HepG2 (cell line): ENCODE results near the gene PHF2. TPM values are rescaled to one million over a fixed set of nuclear protein-coding genes. Genes with fewer than 3 reads are reported as not detected.

ENCODE experiments used
- DRAP1 ChIP-seq: IDR thresholded peaks from 2 replicates; pipeline ENCODE4 v1.6.1; 2016; ENCODE audit warnings: missing genetic modification reagents, missing compliant biosample characterization
- GATAD2A ChIP-seq: IDR thresholded peaks from 2 replicates; pipeline ENCODE4 v1.6.1; 2016
- NR2C2 ChIP-seq: sonication (generic); formaldehyde crosslinking; IDR thresholded peaks from 2 replicates; pipeline ENCODE4 v1.4.0; 2020; ENCODE audit warnings: missing genetic modification reagents, mild to moderate bottlenecking, moderate library complexity, borderline replicate concordance
- PCBP2 ChIP-seq: fragments of 200-400 bp; formaldehyde crosslinking; optimal IDR thresholded peaks from 2 replicates; pipeline ENCODE3; 2018; ENCODE audit warnings: low read length, low read depth; ENCODE audit not compliant: poor library complexity, severe bottlenecking
- PHF21A ChIP-seq: sonication (generic); formaldehyde crosslinking; IDR thresholded peaks from 2 replicates; pipeline ENCODE4 v1.5.0; 2020; ENCODE audit warnings: mild to moderate bottlenecking, missing genetic modification reagents
- PHF5A ChIP-seq: IDR thresholded peaks from one replicate; pipeline ENCODE4 v1.6.1; 2018; ENCODE audit warnings: low read depth, missing genetic modification reagents; ENCODE audit not compliant: unreplicated experiment
- SALL1 ChIP-seq: sonication (generic); formaldehyde crosslinking; IDR thresholded peaks from 2 replicates; pipeline ENCODE4 v1.8.0; 2022; ENCODE audit warnings: mild to moderate bottlenecking, missing genetic modification reagents
- SIN3B ChIP-seq: fragments of 150-350 bp; IDR thresholded peaks from 2 replicates; pipeline ENCODE4 v1.6.1; 2014; ENCODE audit warnings: low read length
- SIX4 ChIP-seq: sonication (generic); formaldehyde crosslinking; IDR thresholded peaks from 2 replicates; pipeline ENCODE4 v1.4.0; 2020; ENCODE audit warnings: missing genetic modification reagents
- THAP11 ChIP-seq: IDR thresholded peaks from 2 replicates; pipeline ENCODE4 v1.6.1; 2016; ENCODE audit warnings: missing biosample characterization, missing genetic modification reagents
- ZNF331 ChIP-seq: sonication (generic); formaldehyde crosslinking; IDR thresholded peaks from 2 replicates; pipeline ENCODE4 v1.4.0; 2020; ENCODE audit warnings: missing genetic modification reagents
- ZNF652 ChIP-seq: IDR thresholded peaks from 2 replicates; pipeline ENCODE4 v1.6.1; 2016; ENCODE audit warnings: low read depth, borderline replicate concordance
- ZNF691 ChIP-seq: sonication (generic); formaldehyde crosslinking; IDR thresholded peaks from 2 replicates; pipeline ENCODE4 v1.4.0; 2020; ENCODE audit warnings: missing genetic modification reagents, low read depth, mild to moderate bottlenecking, borderline replicate concordance
- ZNF776 ChIP-seq: sonication (generic); formaldehyde crosslinking; IDR thresholded peaks from 2 replicates; pipeline ENCODE4 v1.4.0; 2020; ENCODE audit warnings: mild to moderate bottlenecking, missing genetic modification reagents
- ZNF878 ChIP-seq: sonication (generic); formaldehyde crosslinking; IDR thresholded peaks from 2 replicates; pipeline ENCODE4 v1.8.1; 2023; ENCODE audit warnings: mild to moderate bottlenecking, missing genetic modification reagents, moderate library complexity
- ZSCAN21 ChIP-seq: sonication (generic); formaldehyde crosslinking; IDR thresholded peaks from 2 replicates; pipeline ENCODE4 v1.8.0; 2022; ENCODE audit warnings: mild to moderate bottlenecking, missing genetic modification reagents, moderate library complexity, borderline replicate concordance
- polyA plus RNA-seq, 8 experiments: library from polyadenylated mRNA; depleted of rRNA in 3 of 8; stranded (reverse) in 7 of 8; unstranded in 1 of 8; fragments of >200 nt; fragmentation: Illumina TruSeq in 4 of 8; extraction: Trizol in 4 of 8; gene quantifications; 2 replicates each; pipeline versions ENCODE4 v1.2.1 to v1.2.3, GENCODE V29; 2011 to 2016; ENCODE audit warnings: low read depth in 4 of 8, missing spikeins in 1 of 8, mixed read lengths in 1 of 8; ENCODE audit not compliant: insufficient read depth in 1 of 8
- total RNA-seq, 5 experiments: library from RNA; depleted of rRNA; stranded (reverse); fragments of >200 nt; fragmentation: Illumina TruSeq; extraction: Trizol; gene quantifications; 2 replicates each; pipeline ENCODE4 v1.2.3, GENCODE V29; 2016; ENCODE audit warnings: low read depth in 1 of 5
- TF ChIP-seq, protein P1 (sequence below): sonication (generic); formaldehyde crosslinking; IDR thresholded peaks from 2 replicates; pipeline ENCODE4 v1.4.0; 2020; ENCODE audit warnings: mild to moderate bottlenecking, missing genetic modification reagents
- TF ChIP-seq, protein P2 (sequence below): sonication (generic); formaldehyde crosslinking; IDR thresholded peaks from 2 replicates; pipeline ENCODE4 v1.4.0; 2020; ENCODE audit warnings: missing genetic modification reagents
- TF ChIP-seq, protein P3 (sequence below): sonication (generic); formaldehyde crosslinking; conservative IDR thresholded peaks from 2 replicates; pipeline ENCODE4 v1.8.0; 2022; ENCODE audit warnings: low read depth, missing genetic modification reagents
- TF ChIP-seq, protein P4 (sequence below): IDR thresholded peaks from 2 replicates; pipeline ENCODE4 v1.6.1; 2012; ENCODE audit warnings: inconsistent platforms

Gene PHF2
- total and polyA plus RNA-seq, 2 of the 13 experiments (the other 11 are each of a cell fraction or from before 2014, with no cell fraction given): 6.6 to 9.1 TPM

DNA sequence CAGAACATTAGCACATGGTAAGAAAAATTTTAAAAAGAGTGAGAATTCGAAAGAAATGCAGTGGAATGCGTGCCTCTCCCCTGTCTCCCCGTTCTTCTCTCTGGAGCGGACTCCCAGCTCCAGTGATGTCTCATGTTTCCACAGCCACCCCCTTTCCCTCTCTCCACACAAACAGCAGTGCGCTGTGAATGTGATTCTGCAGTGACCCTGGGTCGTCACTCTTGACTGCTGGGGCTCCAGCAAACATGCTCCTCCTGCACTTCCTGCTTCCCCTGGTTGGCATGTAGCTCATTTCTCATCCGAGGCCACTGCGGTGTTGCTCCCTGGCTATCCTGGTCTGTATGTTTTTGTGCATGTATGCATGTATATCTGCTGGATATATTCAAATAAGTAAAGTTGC is 13.3 kb downstream of the PHF2 start (continued):
- TF ChIP-seq ZNF691 (CRISPR knock-in tag) (peak; percentile 33; the same call in 1 of the 2 replicates), ZNF652 (CRISPR knock-in tag) (no peak), ZNF878 (no peak), NR2C2 (CRISPR knock-in tag) (0 out of 2 replicates have a peak, but pooled peaks have one; percentile 23), SALL1 (peak; percentile 70), SIX4 (peak; percentile 87), ZNF776 (CRISPR knock-in tag) (no peak), THAP11 (CRISPR knock-in tag) (0 out of 2 replicates have a peak, but pooled peaks have one; percentile 24), PHF21A (CRISPR knock-in tag) (no peak), PCBP2 (no peak), GATAD2A (CRISPR knock-in tag) (peak; percentile 82), ZNF331 (CRISPR knock-in tag) (peak; percentile 71; the same call in 1 of the 2 replicates), DRAP1 (CRISPR knock-in tag) (peak; percentile 69; the same call in 1 of the 2 replicates), SIN3B (no peak), PHF5A (no peak), ZSCAN21 (CRISPR knock-in tag) (no peak; the same call in 1 of the 2 replicates)
- TF ChIP-seq, protein P1, sequence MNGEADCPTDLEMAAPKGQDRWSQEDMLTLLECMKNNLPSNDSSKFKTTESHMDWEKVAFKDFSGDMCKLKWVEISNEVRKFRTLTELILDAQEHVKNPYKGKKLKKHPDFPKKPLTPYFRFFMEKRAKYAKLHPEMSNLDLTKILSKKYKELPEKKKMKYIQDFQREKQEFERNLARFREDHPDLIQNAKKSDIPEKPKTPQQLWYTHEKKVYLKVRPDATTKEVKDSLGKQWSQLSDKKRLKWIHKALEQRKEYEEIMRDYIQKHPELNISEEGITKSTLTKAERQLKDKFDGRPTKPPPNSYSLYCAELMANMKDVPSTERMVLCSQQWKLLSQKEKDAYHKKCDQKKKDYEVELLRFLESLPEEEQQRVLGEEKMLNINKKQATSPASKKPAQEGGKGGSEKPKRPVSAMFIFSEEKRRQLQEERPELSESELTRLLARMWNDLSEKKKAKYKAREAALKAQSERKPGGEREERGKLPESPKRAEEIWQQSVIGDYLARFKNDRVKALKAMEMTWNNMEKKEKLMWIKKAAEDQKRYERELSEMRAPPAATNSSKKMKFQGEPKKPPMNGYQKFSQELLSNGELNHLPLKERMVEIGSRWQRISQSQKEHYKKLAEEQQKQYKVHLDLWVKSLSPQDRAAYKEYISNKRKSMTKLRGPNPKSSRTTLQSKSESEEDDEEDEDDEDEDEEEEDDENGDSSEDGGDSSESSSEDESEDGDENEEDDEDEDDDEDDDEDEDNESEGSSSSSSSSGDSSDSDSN (CRISPR knock-in tag): peak; percentile 70
- TF ChIP-seq, protein P2, sequence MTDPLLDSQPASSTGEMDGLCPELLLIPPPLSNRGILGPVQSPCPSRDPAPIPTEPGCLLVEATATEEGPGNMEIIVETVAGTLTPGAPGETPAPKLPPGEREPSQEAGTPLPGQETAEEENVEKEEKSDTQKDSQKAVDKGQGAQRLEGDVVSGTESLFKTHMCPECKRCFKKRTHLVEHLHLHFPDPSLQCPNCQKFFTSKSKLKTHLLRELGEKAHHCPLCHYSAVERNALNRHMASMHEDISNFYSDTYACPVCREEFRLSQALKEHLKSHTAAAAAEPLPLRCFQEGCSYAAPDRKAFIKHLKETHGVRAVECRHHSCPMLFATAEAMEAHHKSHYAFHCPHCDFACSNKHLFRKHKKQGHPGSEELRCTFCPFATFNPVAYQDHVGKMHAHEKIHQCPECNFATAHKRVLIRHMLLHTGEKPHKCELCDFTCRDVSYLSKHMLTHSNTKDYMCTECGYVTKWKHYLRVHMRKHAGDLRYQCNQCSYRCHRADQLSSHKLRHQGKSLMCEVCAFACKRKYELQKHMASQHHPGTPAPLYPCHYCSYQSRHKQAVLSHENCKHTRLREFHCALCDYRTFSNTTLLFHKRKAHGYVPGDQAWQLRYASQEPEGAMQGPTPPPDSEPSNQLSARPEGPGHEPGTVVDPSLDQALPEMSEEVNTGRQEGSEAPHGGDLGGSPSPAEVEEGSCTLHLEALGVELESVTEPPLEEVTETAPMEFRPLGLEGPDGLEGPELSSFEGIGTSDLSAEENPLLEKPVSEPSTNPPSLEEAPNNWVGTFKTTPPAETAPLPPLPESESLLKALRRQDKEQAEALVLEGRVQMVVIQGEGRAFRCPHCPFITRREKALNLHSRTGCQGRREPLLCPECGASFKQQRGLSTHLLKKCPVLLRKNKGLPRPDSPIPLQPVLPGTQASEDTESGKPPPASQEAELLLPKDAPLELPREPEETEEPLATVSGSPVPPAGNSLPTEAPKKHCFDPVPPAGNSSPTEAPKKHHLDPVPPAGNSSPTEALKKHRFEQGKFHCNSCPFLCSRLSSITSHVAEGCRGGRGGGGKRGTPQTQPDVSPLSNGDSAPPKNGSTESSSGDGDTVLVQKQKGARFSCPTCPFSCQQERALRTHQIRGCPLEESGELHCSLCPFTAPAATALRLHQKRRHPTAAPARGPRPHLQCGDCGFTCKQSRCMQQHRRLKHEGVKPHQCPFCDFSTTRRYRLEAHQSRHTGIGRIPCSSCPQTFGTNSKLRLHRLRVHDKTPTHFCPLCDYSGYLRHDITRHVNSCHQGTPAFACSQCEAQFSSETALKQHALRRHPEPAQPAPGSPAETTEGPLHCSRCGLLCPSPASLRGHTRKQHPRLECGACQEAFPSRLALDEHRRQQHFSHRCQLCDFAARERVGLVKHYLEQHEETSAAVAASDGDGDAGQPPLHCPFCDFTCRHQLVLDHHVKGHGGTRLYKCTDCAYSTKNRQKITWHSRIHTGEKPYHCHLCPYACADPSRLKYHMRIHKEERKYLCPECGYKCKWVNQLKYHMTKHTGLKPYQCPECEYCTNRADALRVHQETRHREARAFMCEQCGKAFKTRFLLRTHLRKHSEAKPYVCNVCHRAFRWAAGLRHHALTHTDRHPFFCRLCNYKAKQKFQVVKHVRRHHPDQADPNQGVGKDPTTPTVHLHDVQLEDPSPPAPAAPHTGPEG: no peak
- TF ChIP-seq, protein P3, sequence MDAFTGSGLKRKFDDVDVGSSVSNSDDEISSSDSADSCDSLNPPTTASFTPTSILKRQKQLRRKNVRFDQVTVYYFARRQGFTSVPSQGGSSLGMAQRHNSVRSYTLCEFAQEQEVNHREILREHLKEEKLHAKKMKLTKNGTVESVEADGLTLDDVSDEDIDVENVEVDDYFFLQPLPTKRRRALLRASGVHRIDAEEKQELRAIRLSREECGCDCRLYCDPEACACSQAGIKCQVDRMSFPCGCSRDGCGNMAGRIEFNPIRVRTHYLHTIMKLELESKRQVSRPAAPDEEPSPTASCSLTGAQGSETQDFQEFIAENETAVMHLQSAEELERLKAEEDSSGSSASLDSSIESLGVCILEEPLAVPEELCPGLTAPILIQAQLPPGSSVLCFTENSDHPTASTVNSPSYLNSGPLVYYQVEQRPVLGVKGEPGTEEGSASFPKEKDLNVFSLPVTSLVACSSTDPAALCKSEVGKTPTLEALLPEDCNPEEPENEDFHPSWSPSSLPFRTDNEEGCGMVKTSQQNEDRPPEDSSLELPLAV (CRISPR knock-in tag): no peak
- TF ChIP-seq, protein P4, sequence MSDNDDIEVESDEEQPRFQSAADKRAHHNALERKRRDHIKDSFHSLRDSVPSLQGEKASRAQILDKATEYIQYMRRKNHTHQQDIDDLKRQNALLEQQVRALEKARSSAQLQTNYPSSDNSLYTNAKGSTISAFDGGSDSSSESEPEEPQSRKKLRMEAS: peak; percentile 47
